ENCODE measurements around the gene KLF15. TPM values are rescaled to one million over a fixed set of nuclear protein-coding genes. Genes with fewer than 3 reads are reported as not detected.

Gene KLF15
- polyA plus RNA-seq, 1 donor from 2014 or later = 0.46 TPM

DNA sequence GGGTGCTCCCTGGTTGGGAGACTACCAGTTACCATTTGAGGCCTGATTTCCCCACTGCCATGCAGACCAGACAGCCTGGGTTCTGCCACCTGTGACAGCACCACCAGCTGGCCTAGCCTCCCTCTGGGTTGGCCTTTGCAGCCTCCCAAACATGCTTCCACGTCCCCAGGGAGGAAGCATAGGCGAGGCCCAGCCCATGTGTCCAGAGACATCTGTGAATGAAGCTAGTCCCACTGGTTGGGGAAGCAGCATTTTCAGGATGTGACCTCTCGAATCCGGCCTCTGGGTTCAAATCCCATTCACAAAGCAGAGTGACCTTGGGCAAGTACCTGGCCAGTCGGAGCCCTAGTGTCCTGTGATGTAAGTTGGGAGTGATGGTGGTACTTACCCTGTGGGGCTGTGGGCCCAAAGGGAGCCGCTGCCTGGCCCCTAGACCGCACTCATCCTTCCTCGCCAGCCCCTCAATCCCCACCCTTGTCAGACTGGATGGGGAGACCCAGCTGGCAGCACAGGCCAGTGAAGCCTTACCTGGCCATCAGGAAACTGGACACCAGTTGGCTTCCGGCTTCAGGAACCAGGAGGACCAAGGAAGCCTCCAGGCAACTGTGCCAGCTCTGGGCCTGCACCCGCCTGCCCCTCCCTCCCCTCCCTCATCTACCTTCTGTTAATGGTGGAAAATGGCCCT is 6.0 kb downstream of the KLF15 start:
- Histone ChIP-seq H3K27me3 (ENCODE audit: insufficient read depth, low read depth, low read length) (peaks cover 10% of the 10 kb centered on the region), H3K9me3 (ENCODE audit: low read length) (no peaks in the 10 kb centered on the region), H4K20me1 (ENCODE audit: insufficient read depth) (no peaks in the 10 kb centered on the region), H3K27ac (ENCODE audit: low read length) (no peak overlapping the region), H3K36me3 (ENCODE audit: insufficient read depth, low read length) (no peaks in the 10 kb centered on the region), H3K4me3 (ENCODE audit: low read length) (no peak overlapping the region), H3K79me2 (replicated peaks; ENCODE audit: insufficient read depth, low read length) (no peaks in the 10 kb centered on the region), H3K4me2 (ENCODE audit: low read length) (no peak overlapping the region), H3F3A (ENCODE audit: insufficient read depth, low read length, poor library complexity, severe bottlenecking) (no peaks in the 10 kb centered on the region), H3K9ac (ENCODE audit: low read length) (no peak overlapping the region), H2AFZ (ENCODE audit: low read depth, low read length) (no peak overlapping the region), H3K9me2 (ENCODE audit: insufficient read depth, low read length) (no peaks in the 10 kb centered on the region)
- TF ChIP-seq TAF1 (IDR thresholded peaks at IDR 0.05; ENCODE audit: low read depth) = no peak
- TF ChIP-seq EP300 (conservative IDR thresholded peaks at IDR 0.05; ENCODE audit: poor library complexity, severe bottlenecking) = no peak
- TF ChIP-seq MXI1 (conservative IDR thresholded peaks at IDR 0.05; ENCODE audit: poor library complexity, severe bottlenecking) = no peak
- no peak for TF ChIP-seq EZH2 (IDR thresholded peaks at IDR 0.05; ENCODE audit: borderline replicate concordance, insufficient read depth, low read length, poor library complexity, severe bottlenecking)
- TF ChIP-seq RAD21 (conservative IDR thresholded peaks at IDR 0.05) = no peak

DNA sequence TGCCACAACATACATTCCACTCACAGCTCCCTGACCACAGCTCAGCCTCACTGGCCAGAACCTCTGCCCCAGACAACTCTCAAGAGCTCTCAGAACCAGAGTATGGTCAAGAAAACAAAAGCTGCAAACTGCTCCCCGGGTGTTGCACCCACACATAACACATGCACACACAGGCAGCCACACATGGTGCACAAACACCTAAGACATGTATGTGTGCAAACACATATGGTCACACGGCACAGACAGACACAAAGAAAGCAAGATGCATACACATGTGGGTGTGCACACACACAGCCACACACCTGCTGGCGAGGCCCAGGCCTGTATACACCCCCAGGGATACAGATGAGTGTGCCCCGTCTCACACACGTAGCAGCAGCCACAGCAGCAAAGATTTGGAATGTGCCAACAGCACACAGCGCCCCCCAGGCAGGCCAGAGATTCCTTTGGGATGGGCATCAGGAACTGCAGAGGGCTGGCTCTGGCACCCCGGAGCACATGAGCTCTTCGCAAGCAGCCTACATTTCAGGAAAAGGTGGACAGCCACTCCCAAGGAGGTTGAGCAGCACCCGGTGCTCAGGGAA is 6.6 kb downstream of the KLF15 start:
- Histone ChIP-seq H3K36me3 (ENCODE audit: insufficient read depth, low read length) (no peaks in the 10 kb centered on the region), H3F3A (ENCODE audit: insufficient read depth, low read length, poor library complexity, severe bottlenecking) (no peaks in the 10 kb centered on the region), H2AFZ (ENCODE audit: low read depth, low read length) (no peak overlapping the region), H3K79me2 (replicated peaks; ENCODE audit: insufficient read depth, low read length) (no peaks in the 10 kb centered on the region), H3K9me3 (ENCODE audit: low read length) (no peaks in the 10 kb centered on the region), H3K4me3 (ENCODE audit: low read length) (no peak overlapping the region), H4K20me1 (ENCODE audit: insufficient read depth) (no peaks in the 10 kb centered on the region), H3K9me2 (ENCODE audit: insufficient read depth, low read length) (no peaks in the 10 kb centered on the region), H3K27ac (ENCODE audit: low read length) (no peak overlapping the region), H3K4me2 (ENCODE audit: low read length) (no peak overlapping the region), H3K9ac (ENCODE audit: low read length) (no peak overlapping the region), H3K27me3 (ENCODE audit: insufficient read depth, low read depth, low read length) (peaks cover 4% of the 10 kb centered on the region)
- TF ChIP-seq MXI1 (conservative IDR thresholded peaks at IDR 0.05; ENCODE audit: poor library complexity, severe bottlenecking) (no peak), SMC3 (conservative IDR thresholded peaks at IDR 0.05; ENCODE audit: poor library complexity) (no peak), POLR2AphosphoS5 (IDR thresholded peaks at IDR 0.05) (no peak), CTCF (IDR thresholded peaks at IDR 0.05; ENCODE audit: poor library complexity, severe bottlenecking) (no peak), EZH2 (IDR thresholded peaks at IDR 0.05; ENCODE audit: borderline replicate concordance, insufficient read depth, low read length, poor library complexity, severe bottlenecking) (no peak), REST (IDR thresholded peaks at IDR 0.05; ENCODE audit: borderline replicate concordance) (no peak), EP300 (conservative IDR thresholded peaks at IDR 0.05; ENCODE audit: poor library complexity, severe bottlenecking) (no peak), RAD21 (conservative IDR thresholded peaks at IDR 0.05) (no peak), TAF1 (IDR thresholded peaks at IDR 0.05; ENCODE audit: low read depth) (no peak)

Measured in neural cell (in vitro differentiated cells).